Activated naive CD4-positive, alpha-beta T cell treated with anti-CD3 and anti-CD28 coated beads, Interleukin-2, amount 50 U/mL, for 72 hours (primary cell): ENCODE results near the gene SLC6A8. TPM values are rescaled to one million over a fixed set of nuclear protein-coding genes. Genes with fewer than 3 reads are reported as not detected.
"Not testable (repeated sequence)": the region's sequence is repeated elsewhere in the genome, so short reads cannot be mapped to it uniquely, and the experiment has no call there.

ENCODE experiments used
- ATAC-seq, 2 donors: fragments of 150-1000 bp; cut with Tn5 transposase; 2 replicates each; pipeline ENCODE4 v1.10.0; 2021; ENCODE audit warnings: mild to moderate bottlenecking in 2 of 2, moderate library complexity in 2 of 2
- DNase-seq, 2 donors: peaks; one replicate each; pipeline ENCODE4 v3.0.0; 2021 to 2022; ENCODE audit warnings: low spot score in 2 of 2
- H3K27ac Mint-ChIP-seq, 2 donors: one replicate each; pipeline ENCODE4 v1.8.0; 2022; ENCODE audit warnings: mild to moderate bottlenecking in 2 of 2, mixed read lengths in 2 of 2
- H3K36me3 Mint-ChIP-seq, 2 donors: one replicate each; pipeline ENCODE4 v1.8.0; 2022; ENCODE audit warnings: mixed read lengths in 2 of 2
- H3K9me3 Mint-ChIP-seq, 2 donors: one replicate each; pipeline ENCODE4 v1.8.0; 2022; ENCODE audit warnings: mixed read lengths in 2 of 2
- total RNA-seq, 2 donors: library from RNA; stranded (reverse); gene quantifications; one replicate each; pipeline ENCODE4 v1.2.3, GENCODE V29; 2022

The SLC6A8 gene
- total RNA-seq, 2 donors from 2014 or later = 0.16 to 2.2 TPM

- DNase-seq (no peak), ATAC-seq (no peak)
- no peak overlapping the region for H3K27ac Mint-ChIP-seq
- H3K36me3 Mint-ChIP-seq = no peaks in the 10 kb centered on the region
- no peaks in the 10 kb centered on the region for H3K9me3 Mint-ChIP-seq
Observed at GRCh38 chrX:153668423-153669173, 19.1 kb upstream of the SLC6A8 start.

- Mint-ChIP-seq H3K27ac (no peak overlapping the region), H3K36me3 (no peaks in the 10 kb centered on the region), H3K9me3 (no peaks in the 10 kb centered on the region)
- ATAC-seq = peak; percentile 60 to 61
- DNase-seq = peak in 1 of 2 donors; percentile 54
Observed at GRCh38 chrX:153669174-153669890, 18.4 kb upstream of the SLC6A8 start.

- H3K27ac Mint-ChIP-seq = no peak overlapping the region
- H3K9me3 Mint-ChIP-seq = no peaks in the 10 kb centered on the region
- ATAC-seq (no peak), DNase-seq (no peak)
- H3K36me3 Mint-ChIP-seq = no peaks in the 10 kb centered on the region
Observed at GRCh38 chrX:153669901-153670731, 17.6 kb upstream of the SLC6A8 start.

- Mint-ChIP-seq H3K27ac (no peak overlapping the region), H3K36me3 (no peaks in the 10 kb centered on the region), H3K9me3 (no peaks in the 10 kb centered on the region)
- DNase-seq (no peak), ATAC-seq (no peak)
Observed at GRCh38 chrX:153670748-153671588, 16.8 kb upstream of the SLC6A8 start.

- ATAC-seq (no peak), DNase-seq (no peak)
- Mint-ChIP-seq H3K9me3 (no peaks in the 10 kb centered on the region), H3K36me3 (no peaks in the 10 kb centered on the region), H3K27ac (peak overlapping the region in 1 of 2 donors; percentile 22)
Observed at GRCh38 chrX:153671589-153672530, 15.9 kb upstream of the SLC6A8 start.

GRCh38 chrX:153672531-153673427, 14.9 kb upstream of the SLC6A8 start:
- no peaks in the 10 kb centered on the region for H3K36me3 Mint-ChIP-seq
- no peak for ATAC-seq
- no peak for DNase-seq

GRCh38 chrX:153673428-153674218, 14.1 kb upstream of the SLC6A8 start, which contains the start of gene PNCK:
Gene PNCK, minus strand, starts transcription at chrX:153673813. Its CDS starts 737 bp downstream, at chrX:153673076.
- Mint-ChIP-seq H3K36me3 (no peaks in the 10 kb centered on the region), H3K27ac (no peak within 1 kb of the TSS), H3K9me3 (no peaks in the 10 kb centered on the region)
- no peak for DNase-seq
- ATAC-seq = no peak

More at GRCh38 chrX:153672531-153673427, 14.9 kb upstream of the SLC6A8 start:
- H3K9me3 Mint-ChIP-seq = no peaks in the 10 kb centered on the region
- peak overlapping the region in 1 of 2 donors; percentile 22 for H3K27ac Mint-ChIP-seq

GRCh38 chrX:153674219-153674851, 13.4 kb upstream of the SLC6A8 start:
- no peak for ATAC-seq
- Mint-ChIP-seq H3K9me3 (no peaks in the 10 kb centered on the region), H3K27ac (no peak overlapping the region), H3K36me3 (no peaks in the 10 kb centered on the region)
- DNase-seq = no peak

- ATAC-seq (no peak), DNase-seq (no peak)
- Mint-ChIP-seq H3K36me3 (no peaks in the 10 kb centered on the region), H3K9me3 (no peaks in the 10 kb centered on the region), H3K27ac (no peak overlapping the region)
Observed at GRCh38 chrX:153681175-153681574, 6.6 kb upstream of the SLC6A8 start.

GRCh38 chrX:153683486-153683885, 4.2 kb upstream of the SLC6A8 start:
- not testable (repeated sequence) for ATAC-seq, H3K9me3 Mint-ChIP-seq, H3K36me3 Mint-ChIP-seq, H3K27ac Mint-ChIP-seq, DNase-seq

- DNase-seq (peak in 1 of 2 donors; percentile 14), ATAC-seq (no peak)
- Mint-ChIP-seq H3K27ac (no peak overlapping the region), H3K9me3 (no peaks in the 10 kb centered on the region), H3K36me3 (no peaks in the 10 kb centered on the region)
Observed at GRCh38 chrX:153684467-153685155, 3.1 kb upstream of the SLC6A8 start.

GRCh38 chrX:153685156-153685536, 2.6 kb upstream of the SLC6A8 start:
- ATAC-seq = no peak
- peak in 1 of 2 donors; percentile 6 for DNase-seq
- Mint-ChIP-seq H3K9me3 (no peaks in the 10 kb centered on the region), H3K36me3 (no peaks in the 10 kb centered on the region), H3K27ac (no peak overlapping the region)
